Measurements from ENCODE around the gene LHCGR. TPM values are rescaled to one million over a fixed set of nuclear protein-coding genes. Genes with fewer than 3 reads are reported as not detected.
A peak's percentile ranks its signal among the peaks of the same experiment; 100 is the strongest.

Gene LHCGR
- total and polyA plus RNA-seq, 2 donors, result 0.05 to 0.21 TPM

GRCh38 chr2:48717846-48718245 is 37.7 kb downstream of the LHCGR start:
- Histone ChIP-seq H3K27ac (ENCODE audit: low read depth in 1 of 2, low read length in 1 of 2) (no peak overlapping the region), H3K4me3 (ENCODE audit: low read length in 2 of 2) (no peak overlapping the region), H3K36me3 (ENCODE audit: control insufficient read depth in 2 of 2, insufficient read depth in 2 of 2, low read length in 1 of 2) (no peaks in the 10 kb centered on the region), H3K27me3 (ENCODE audit: control insufficient read depth in 2 of 2, insufficient read depth in 1 of 2, low read length in 1 of 2) (no peaks in the 10 kb centered on the region), H3K9me3 (ENCODE audit: control insufficient read depth in 2 of 2, insufficient read depth in 1 of 2, low read length in 1 of 2) (no peaks in the 10 kb centered on the region), H3K4me1 (ENCODE audit: control insufficient read depth in 2 of 2, insufficient read depth in 2 of 2, low read length in 2 of 2) (no peaks in the 10 kb centered on the region)
- DNase-seq (ENCODE audit: low read depth in 6 of 9, low spot score in 9 of 9), result no peak
- 69% methylated on average over 3 of the region's 3 CpGs for WGBS

DNA sequence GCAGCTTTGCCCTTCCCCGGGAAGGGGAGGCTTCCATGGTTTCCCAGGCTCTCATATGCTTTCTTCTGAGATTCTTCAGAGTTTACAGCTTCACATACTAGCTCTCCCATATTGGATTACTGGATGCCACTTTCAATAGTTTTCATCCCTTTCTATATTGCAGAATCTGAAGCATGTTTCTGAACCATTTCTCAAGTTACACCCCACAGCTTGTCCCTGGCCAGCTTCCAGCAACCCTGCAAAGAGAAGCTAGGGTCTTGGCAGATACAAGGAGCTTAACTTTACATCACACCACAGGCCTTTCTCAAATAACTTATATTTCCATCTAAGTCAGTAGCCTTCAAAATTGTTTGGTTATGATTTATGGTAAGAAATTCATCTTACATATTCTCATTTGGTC is 39.6 kb downstream of the LHCGR start:
- H3K4me1 ChIP-seq (ENCODE audit: control insufficient read depth in 2 of 2, insufficient read depth in 2 of 2, low read length in 2 of 2), result no peaks in the 10 kb centered on the region
- no peak overlapping the region for H3K4me3 ChIP-seq (ENCODE audit: low read length in 2 of 2)
- DNase-seq (ENCODE audit: low read depth in 6 of 9, low spot score in 9 of 9), result no peak
- WGBS, result 91% methylated on average over 1 of the region's 1 CpG
- peak overlapping the region in 1 of 2 donors; percentile 50 for H3K27ac ChIP-seq (ENCODE audit: low read depth in 1 of 2, low read length in 1 of 2)
- no peaks in the 10 kb centered on the region for H3K9me3 ChIP-seq (ENCODE audit: control insufficient read depth in 2 of 2, insufficient read depth in 1 of 2, low read length in 1 of 2)
- no peaks in the 10 kb centered on the region for H3K27me3 ChIP-seq (ENCODE audit: control insufficient read depth in 2 of 2, insufficient read depth in 1 of 2, low read length in 1 of 2)
- H3K36me3 ChIP-seq (ENCODE audit: control insufficient read depth in 2 of 2, insufficient read depth in 2 of 2, low read length in 1 of 2), result no peaks in the 10 kb centered on the region

DNA sequence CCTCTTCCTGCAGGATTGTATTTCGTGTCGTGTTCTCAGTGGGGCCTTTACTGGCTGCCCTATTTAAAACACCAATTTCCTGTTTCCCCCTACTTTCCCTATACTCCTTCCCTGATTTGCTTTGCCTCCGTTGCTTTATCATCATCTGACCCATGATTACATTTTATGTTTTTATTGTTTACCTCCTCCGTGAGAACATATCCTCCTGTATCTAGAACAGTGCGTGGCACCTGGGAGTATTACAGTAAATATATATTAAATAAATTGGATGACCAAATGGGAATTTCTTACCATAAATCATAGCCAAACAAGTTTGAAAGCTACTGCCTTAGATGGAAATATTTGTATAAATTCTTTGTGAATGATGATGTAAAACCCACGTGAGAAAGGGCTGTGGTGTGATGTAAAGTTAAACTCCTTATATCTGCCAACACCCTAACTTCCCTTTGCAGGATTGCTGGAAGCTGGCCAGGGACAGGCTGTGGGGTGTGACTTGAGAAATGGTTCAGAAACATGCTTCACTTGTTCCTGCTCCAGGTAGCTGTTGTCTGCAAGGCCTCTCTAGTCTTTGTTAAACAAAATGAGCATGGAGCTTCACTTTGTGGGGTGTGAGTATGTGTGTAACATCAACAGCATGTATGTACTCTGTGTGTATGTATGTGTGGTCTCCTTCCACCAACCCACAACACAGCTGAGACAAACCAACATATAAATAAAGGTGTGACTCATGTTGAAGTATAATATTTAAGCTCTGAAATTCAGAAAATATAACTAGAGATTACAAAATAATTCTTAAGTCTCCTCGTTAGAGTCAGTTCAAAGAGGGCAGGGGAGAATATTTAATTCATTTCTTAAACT is 40.3 kb downstream of the LHCGR start:
- no peaks in the 10 kb centered on the region for H3K27me3 ChIP-seq (ENCODE audit: control insufficient read depth in 2 of 2, insufficient read depth in 1 of 2, low read length in 1 of 2)
- no peak overlapping the region for H3K4me3 ChIP-seq (ENCODE audit: low read length in 2 of 2)
- 78% methylated on average over 7 of the region's 7 CpGs for WGBS
- no peaks in the 10 kb centered on the region for H3K36me3 ChIP-seq (ENCODE audit: control insufficient read depth in 2 of 2, insufficient read depth in 2 of 2, low read length in 1 of 2)
- H3K9me3 ChIP-seq (ENCODE audit: control insufficient read depth in 2 of 2, insufficient read depth in 1 of 2, low read length in 1 of 2), result no peaks in the 10 kb centered on the region
- no peaks in the 10 kb centered on the region for H3K4me1 ChIP-seq (ENCODE audit: control insufficient read depth in 2 of 2, insufficient read depth in 2 of 2, low read length in 2 of 2)
- peak overlapping the region in 1 of 2 donors; percentile 50 for H3K27ac ChIP-seq (ENCODE audit: low read depth in 1 of 2, low read length in 1 of 2)
- no peak for DNase-seq (ENCODE audit: low read depth in 6 of 9, low spot score in 9 of 9)

- H3K27ac ChIP-seq (ENCODE audit: low read depth in 1 of 2, low read length in 1 of 2), result no peak overlapping the region
- 87% methylated on average over 2 of the region's 2 CpGs for WGBS
- H3K9me3 ChIP-seq (ENCODE audit: control insufficient read depth in 2 of 2, insufficient read depth in 1 of 2, low read length in 1 of 2), result no peaks in the 10 kb centered on the region
- no peak for DNase-seq (ENCODE audit: low read depth in 6 of 9, low spot score in 9 of 9)
- no peaks in the 10 kb centered on the region for H3K27me3 ChIP-seq (ENCODE audit: control insufficient read depth in 2 of 2, insufficient read depth in 1 of 2, low read length in 1 of 2)
- H3K36me3 ChIP-seq (ENCODE audit: control insufficient read depth in 2 of 2, insufficient read depth in 2 of 2, low read length in 1 of 2), result no peaks in the 10 kb centered on the region
- no peak overlapping the region for H3K4me3 ChIP-seq (ENCODE audit: low read length in 2 of 2)
- H3K4me1 ChIP-seq (ENCODE audit: control insufficient read depth in 2 of 2, insufficient read depth in 2 of 2, low read length in 2 of 2), result no peaks in the 10 kb centered on the region
These were observed 41.3 kb downstream of the LHCGR start for GRCh38 chr2:48714245-48714644.

DNA sequence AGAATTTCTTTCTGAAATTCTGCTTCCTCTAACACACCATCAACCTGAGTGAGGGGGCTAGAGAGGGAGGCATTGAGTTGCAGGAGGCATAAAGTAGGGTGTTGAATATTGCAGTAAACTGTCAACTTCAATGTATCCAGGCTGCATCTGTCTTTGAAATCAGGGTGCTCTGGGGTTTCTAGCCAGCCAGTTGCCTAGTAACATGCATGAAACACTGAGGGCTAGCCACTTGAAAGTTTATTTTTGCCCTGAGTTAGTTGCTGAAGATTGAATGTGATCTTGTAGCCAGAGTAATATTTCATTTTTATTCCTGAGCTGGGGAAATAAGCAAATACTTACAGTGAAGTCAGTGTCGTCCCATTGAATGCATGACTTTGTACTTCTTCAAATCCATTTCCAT is 41.9 kb downstream of the LHCGR start:
- DNase-seq (ENCODE audit: low read depth in 6 of 9, low spot score in 9 of 9), result peak in 1 of 9 donors; percentile 48
- no peaks in the 10 kb centered on the region for H3K9me3 ChIP-seq (ENCODE audit: control insufficient read depth in 2 of 2, insufficient read depth in 1 of 2, low read length in 1 of 2)
- WGBS, result 97% methylated on average over 1 of the region's 1 CpG
- H3K36me3 ChIP-seq (ENCODE audit: control insufficient read depth in 2 of 2, insufficient read depth in 2 of 2, low read length in 1 of 2), result no peaks in the 10 kb centered on the region
- H3K27me3 ChIP-seq (ENCODE audit: control insufficient read depth in 2 of 2, insufficient read depth in 1 of 2, low read length in 1 of 2), result no peaks in the 10 kb centered on the region
- no peak overlapping the region for H3K4me3 ChIP-seq (ENCODE audit: low read length in 2 of 2)
- H3K27ac ChIP-seq (ENCODE audit: low read depth in 1 of 2, low read length in 1 of 2), result no peak overlapping the region
- no peaks in the 10 kb centered on the region for H3K4me1 ChIP-seq (ENCODE audit: control insufficient read depth in 2 of 2, insufficient read depth in 2 of 2, low read length in 2 of 2)

GRCh38 chr2:48712151-48712550 is 43.4 kb downstream of the LHCGR start:
- H3K4me1 ChIP-seq (ENCODE audit: control insufficient read depth in 2 of 2, insufficient read depth in 2 of 2, low read length in 2 of 2), result no peaks in the 10 kb centered on the region
- no peaks in the 10 kb centered on the region for H3K36me3 ChIP-seq (ENCODE audit: control insufficient read depth in 2 of 2, insufficient read depth in 2 of 2, low read length in 1 of 2)
- no peak overlapping the region for H3K4me3 ChIP-seq (ENCODE audit: low read length in 2 of 2)
- H3K27ac ChIP-seq (ENCODE audit: low read depth in 1 of 2, low read length in 1 of 2), result no peak overlapping the region
- H3K27me3 ChIP-seq (ENCODE audit: control insufficient read depth in 2 of 2, insufficient read depth in 1 of 2, low read length in 1 of 2), result no peaks in the 10 kb centered on the region
- no peaks in the 10 kb centered on the region for H3K9me3 ChIP-seq (ENCODE audit: control insufficient read depth in 2 of 2, insufficient read depth in 1 of 2, low read length in 1 of 2)
- WGBS, result 90% methylated on average over 2 of the region's 2 CpGs
- no peak for DNase-seq (ENCODE audit: low read depth in 6 of 9, low spot score in 9 of 9)

- 53% methylated on average over 4 of the region's 4 CpGs for WGBS
These were observed 44.2 kb downstream of the LHCGR start for GRCh38 chr2:48711343-48711742.

GRCh38 chr2:48709096-48710034 is 46.2 kb downstream of the LHCGR start:
- WGBS, result 91% methylated on average over 7 of the region's 7 CpGs
- H3K36me3 ChIP-seq (ENCODE audit: control insufficient read depth in 2 of 2, insufficient read depth in 2 of 2, low read length in 1 of 2), result no peaks in the 10 kb centered on the region
- no peak overlapping the region for H3K4me3 ChIP-seq (ENCODE audit: low read length in 2 of 2)
- no peaks in the 10 kb centered on the region for H3K9me3 ChIP-seq (ENCODE audit: control insufficient read depth in 2 of 2, insufficient read depth in 1 of 2, low read length in 1 of 2)
- no peaks in the 10 kb centered on the region for H3K27me3 ChIP-seq (ENCODE audit: control insufficient read depth in 2 of 2, insufficient read depth in 1 of 2, low read length in 1 of 2)
- DNase-seq (ENCODE audit: low read depth in 6 of 9, low spot score in 9 of 9), result no peak
- H3K27ac ChIP-seq (ENCODE audit: low read depth in 1 of 2, low read length in 1 of 2), result no peak overlapping the region
- H3K4me1 ChIP-seq (ENCODE audit: control insufficient read depth in 2 of 2, insufficient read depth in 2 of 2, low read length in 2 of 2), result no peaks in the 10 kb centered on the region

More at GRCh38 chr2:48711343-48711742, 44.2 kb downstream of the LHCGR start:
- Histone ChIP-seq H3K36me3 (ENCODE audit: control insufficient read depth in 2 of 2, insufficient read depth in 2 of 2, low read length in 1 of 2) (no peaks in the 10 kb centered on the region), H3K27ac (ENCODE audit: low read depth in 1 of 2, low read length in 1 of 2) (no peak overlapping the region), H3K4me1 (ENCODE audit: control insufficient read depth in 2 of 2, insufficient read depth in 2 of 2, low read length in 2 of 2) (no peaks in the 10 kb centered on the region), H3K27me3 (ENCODE audit: control insufficient read depth in 2 of 2, insufficient read depth in 1 of 2, low read length in 1 of 2) (no peaks in the 10 kb centered on the region), H3K9me3 (ENCODE audit: control insufficient read depth in 2 of 2, insufficient read depth in 1 of 2, low read length in 1 of 2) (no peaks in the 10 kb centered on the region), H3K4me3 (ENCODE audit: low read length in 2 of 2) (no peak overlapping the region)
- no peak for DNase-seq (ENCODE audit: low read depth in 6 of 9, low spot score in 9 of 9)

- Histone ChIP-seq H3K4me1 (ENCODE audit: control insufficient read depth in 2 of 2, insufficient read depth in 2 of 2, low read length in 2 of 2) (no peaks in the 10 kb centered on the region), H3K4me3 (ENCODE audit: low read length in 2 of 2) (no peak overlapping the region), H3K36me3 (ENCODE audit: control insufficient read depth in 2 of 2, insufficient read depth in 2 of 2, low read length in 1 of 2) (no peaks in the 10 kb centered on the region), H3K9me3 (ENCODE audit: control insufficient read depth in 2 of 2, insufficient read depth in 1 of 2, low read length in 1 of 2) (no peaks in the 10 kb centered on the region), H3K27me3 (ENCODE audit: control insufficient read depth in 2 of 2, insufficient read depth in 1 of 2, low read length in 1 of 2) (no peaks in the 10 kb centered on the region), H3K27ac (ENCODE audit: low read depth in 1 of 2, low read length in 1 of 2) (no peak overlapping the region)
- peak in 1 of 9 donors; percentile 18 for DNase-seq (ENCODE audit: low read depth in 6 of 9, low spot score in 9 of 9)
- WGBS, result 93% methylated on average over 6 of the region's 6 CpGs
These were observed 48.1 kb downstream of the LHCGR start for GRCh38 chr2:48707466-48707865.
